GM12873 (cell line): ENCODE results near the gene FXN.

Experiments used
- CTCF ChIP-seq: IDR thresholded peaks from 2 replicates; pipeline ENCODE4 v1.5.1; 2012; ENCODE audit warnings: low read depth, mild to moderate bottlenecking, moderate library complexity, low read length, control low read depth; ENCODE audit not compliant: insufficient read depth; ENCODE audit errors: missing control alignments

FXN gene

GRCh38 chr9:69058101-69058500, 22.5 kb downstream of the FXN start:
- no peak for TF ChIP-seq CTCF

GRCh38 chr9:69060766-69061165, 25.2 kb downstream of the FXN start:
- TF ChIP-seq CTCF = no peak

- TF ChIP-seq CTCF = no peak
Measured at GRCh38 chr9:69062195-69062594, 26.6 kb downstream of the FXN start.

- no peak for TF ChIP-seq CTCF
Measured at GRCh38 chr9:69063839-69064238, 28.3 kb downstream of the FXN start.

- TF ChIP-seq CTCF = no peak
Measured at GRCh38 chr9:69065660-69066059, 30.1 kb downstream of the FXN start.

GRCh38 chr9:69066955-69067354, 31.4 kb downstream of the FXN start:
- no peak for TF ChIP-seq CTCF

GRCh38 chr9:69070201-69070600, 34.6 kb downstream of the FXN start:
- TF ChIP-seq CTCF = no peak
